ENCODE results near the gene SLC15A3.
"Not testable (repeated sequence)": the region's sequence is repeated elsewhere in the genome, so short reads cannot be mapped to it uniquely, and the experiment has no call there.

Gene SLC15A3

DNA sequence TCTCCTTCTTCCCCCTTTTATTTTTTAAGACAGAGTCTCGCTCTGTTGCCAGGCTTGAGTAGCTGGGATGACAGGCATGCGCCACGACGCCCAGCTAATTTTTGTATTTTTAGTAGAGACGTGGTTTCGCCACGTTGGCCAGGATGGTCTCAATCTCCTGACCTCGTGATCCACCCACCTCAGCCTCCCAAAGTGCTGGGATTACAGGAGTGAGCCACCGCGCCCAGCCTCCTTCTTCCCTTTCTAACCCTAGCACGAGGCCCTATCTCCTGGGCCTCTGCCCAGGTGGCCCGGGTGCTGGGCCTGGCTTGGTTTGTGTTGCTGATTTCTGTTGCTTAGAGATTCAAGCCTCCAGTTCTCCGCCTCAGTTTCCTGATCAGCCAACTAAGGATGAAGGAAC is 22.3 kb upstream of the SLC15A3 start:
- DNase-seq = not testable (repeated sequence)

DNA sequence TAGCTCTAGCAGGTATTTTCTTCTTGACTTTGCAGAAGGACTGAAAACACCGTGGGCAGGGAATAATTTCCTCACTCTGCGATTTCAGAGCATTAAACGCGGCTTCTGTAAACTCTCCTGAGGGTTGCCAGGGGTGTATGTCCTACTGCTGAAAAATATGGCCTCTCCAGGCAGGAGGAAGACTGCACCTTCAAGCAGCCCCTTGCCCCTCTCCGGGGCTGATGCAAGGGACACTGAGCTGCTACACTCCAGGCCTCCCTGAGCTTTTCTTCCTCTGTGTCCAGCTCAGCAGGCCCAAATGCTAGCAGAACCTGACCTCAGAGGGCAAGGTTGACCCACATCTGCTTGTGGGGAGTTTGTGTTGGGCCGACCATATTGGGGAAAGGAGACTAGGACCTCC is 21.7 kb upstream of the SLC15A3 start:
- DNase-seq = no peak

GRCh38 chr11:60972182-60973030 is 20.4 kb upstream of the SLC15A3 start:
- no peak for DNase-seq

DNA sequence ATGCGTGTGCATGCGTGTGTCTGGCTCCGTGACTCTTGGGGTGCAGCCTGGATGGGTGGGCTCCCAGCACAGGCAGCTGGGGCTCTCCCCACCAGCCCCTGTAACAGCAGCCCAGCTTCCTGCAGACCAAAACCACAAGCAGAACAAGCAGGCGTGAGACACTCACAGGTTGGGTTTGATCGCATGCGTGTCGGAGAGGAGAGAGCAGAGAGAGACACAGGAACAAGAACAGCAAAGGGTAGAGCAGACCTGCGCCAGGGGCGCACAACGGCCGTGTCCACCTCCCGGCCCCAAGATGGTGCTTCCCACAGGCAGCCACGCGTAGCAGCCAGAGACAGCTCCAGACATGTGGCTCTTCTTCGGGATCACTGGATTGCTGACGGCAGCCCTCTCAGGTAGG is 19.5 kb upstream of the SLC15A3 start, which contains the start of gene CD6:
Gene CD6, plus strand, starts transcription at position 161 of the 400 bp plus-strand sequence. Its CDS starts 186 bp downstream, at position 347.
- DNase-seq = no peak

- DNase-seq = no peak
Observed at GRCh38 chr11:60970890-60971289, 18.9 kb upstream of the SLC15A3 start.

- DNase-seq = peak; percentile 60
Observed at GRCh38 chr11:60970369-60970774, 18.4 kb upstream of the SLC15A3 start.

GRCh38 chr11:60968223-60968622 is 16.2 kb upstream of the SLC15A3 start:
- DNase-seq = no peak

GRCh38 chr11:60966890-60967289 is 14.9 kb upstream of the SLC15A3 start:
- no peak for DNase-seq

DNA sequence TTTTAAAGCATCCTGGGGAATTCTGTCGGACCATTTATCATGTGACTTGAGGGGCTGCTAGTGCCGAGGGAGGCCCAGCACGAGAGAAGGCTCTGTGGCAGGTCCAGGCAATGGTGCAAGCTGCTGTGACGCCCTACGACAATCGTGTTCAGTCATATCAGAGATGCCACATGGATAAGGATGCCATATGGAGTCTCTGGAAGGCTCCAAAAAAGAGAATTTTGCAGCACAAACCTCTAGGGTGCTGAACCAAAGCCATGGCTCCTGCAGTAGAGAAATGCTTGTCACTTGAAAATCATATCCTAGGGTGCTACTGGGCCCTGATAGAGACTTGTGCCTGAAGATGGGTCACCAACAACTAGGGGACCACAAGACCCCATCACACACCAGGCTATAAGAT is 12.8 kb upstream of the SLC15A3 start:
- DNase-seq = no peak

GRCh38 chr11:60960405-60960804 is 8.4 kb upstream of the SLC15A3 start:
- no peak for DNase-seq

GRCh38 chr11:60959431-60959830 is 7.5 kb upstream of the SLC15A3 start:
- DNase-seq = no peak

GRCh38 chr11:60957188-60957587 is 5.2 kb upstream of the SLC15A3 start:
- no peak for DNase-seq

DNA sequence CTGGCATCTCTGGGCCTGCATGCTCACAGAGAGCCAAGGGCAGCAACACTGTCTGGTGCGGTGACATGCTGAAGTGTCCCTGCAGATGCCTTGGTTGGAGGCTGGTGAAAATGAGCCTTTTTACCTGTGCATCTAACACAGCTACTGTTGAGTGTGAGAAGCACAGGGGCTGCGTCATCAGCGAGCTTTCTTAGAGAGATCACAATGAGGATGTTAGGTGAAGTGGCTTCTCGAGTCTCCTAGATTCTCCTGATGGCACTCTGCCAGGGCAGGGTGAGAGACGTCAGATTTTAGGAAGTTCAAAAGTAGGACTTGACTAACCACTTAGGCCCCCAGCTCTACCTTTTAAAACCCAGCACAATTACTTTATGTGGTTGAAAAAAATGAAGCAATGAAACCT is 3.6 kb upstream of the SLC15A3 start:
- DNase-seq = no peak

GRCh38 chr11:60954421-60954820 is 2.4 kb upstream of the SLC15A3 start:
- DNase-seq = no peak

GRCh38 chr11:60953781-60954180 is 1.8 kb upstream of the SLC15A3 start:
- DNase-seq = no peak

DNA sequence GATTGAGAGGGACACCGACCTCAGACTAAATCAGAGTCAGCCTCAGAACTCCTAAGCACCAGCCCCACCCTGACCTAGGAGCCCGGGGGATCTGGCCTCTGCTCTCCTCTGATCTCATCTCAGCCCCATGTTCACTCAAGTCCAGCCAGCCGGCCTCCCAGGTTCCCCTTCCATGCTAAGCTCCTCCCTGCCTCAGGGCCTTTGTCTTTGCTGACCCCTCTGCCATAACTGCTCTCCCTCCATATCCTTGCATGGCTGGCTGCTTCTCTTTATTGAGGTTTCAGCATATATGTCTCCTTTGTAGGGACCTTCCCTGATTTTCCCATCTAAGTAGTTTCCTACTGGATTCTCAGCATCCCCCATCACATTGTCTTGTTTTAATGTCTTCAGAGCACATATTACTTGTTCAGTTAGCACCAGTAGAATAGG is 780 bp upstream of the SLC15A3 start:
- DNase-seq = no peak

GRCh38 chr11:60951606-60951903 is 421 bp downstream of the SLC15A3 start:
- DNase-seq = no peak

- no peak for DNase-seq
Observed at GRCh38 chr11:60950933-60951605, 907 bp downstream of the SLC15A3 start.

DNA sequence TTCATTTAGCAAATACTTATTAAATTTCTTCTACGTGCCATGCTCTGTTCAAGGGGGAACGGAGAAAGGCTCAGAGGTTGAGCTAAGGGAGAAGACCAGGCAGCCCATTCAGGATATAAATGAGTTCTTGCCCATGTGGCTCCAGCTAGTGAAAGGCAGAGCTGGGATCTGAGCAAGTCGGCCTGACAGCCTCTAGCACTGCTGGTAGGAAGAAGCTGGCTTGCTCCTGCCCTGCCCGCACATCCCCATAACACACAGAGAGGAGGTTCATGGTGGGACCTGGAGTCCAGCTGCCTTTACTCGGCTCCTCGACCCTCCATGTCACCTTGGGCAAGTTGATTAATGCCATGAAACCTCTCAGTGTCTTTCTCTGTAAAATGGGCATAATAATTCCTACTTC is 2.0 kb downstream of the SLC15A3 start:
- DNase-seq = no peak

GRCh38 chr11:60948250-60948649 is 3.7 kb downstream of the SLC15A3 start:
- no peak for DNase-seq

DNA sequence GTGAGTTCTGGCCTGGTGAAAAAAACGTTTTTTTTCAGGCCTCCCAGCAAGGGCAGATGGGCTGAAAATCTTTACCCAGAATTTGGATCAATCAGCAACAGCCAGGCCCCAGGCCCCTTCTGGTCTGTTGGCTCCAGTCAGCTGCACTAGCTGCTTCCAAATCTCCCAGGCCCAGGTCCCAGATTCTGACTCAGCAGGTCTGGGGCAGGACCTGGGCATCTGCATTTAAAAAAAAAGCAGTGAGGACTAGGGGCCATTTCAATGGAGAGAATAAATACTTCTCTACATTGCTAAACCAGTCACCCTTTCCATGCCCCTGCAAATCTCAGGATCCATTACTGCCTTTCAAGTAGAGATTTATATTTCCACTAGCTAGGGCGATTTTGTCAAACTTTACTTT is 4.3 kb downstream of the SLC15A3 start:
- DNase-seq = no peak

DNA sequence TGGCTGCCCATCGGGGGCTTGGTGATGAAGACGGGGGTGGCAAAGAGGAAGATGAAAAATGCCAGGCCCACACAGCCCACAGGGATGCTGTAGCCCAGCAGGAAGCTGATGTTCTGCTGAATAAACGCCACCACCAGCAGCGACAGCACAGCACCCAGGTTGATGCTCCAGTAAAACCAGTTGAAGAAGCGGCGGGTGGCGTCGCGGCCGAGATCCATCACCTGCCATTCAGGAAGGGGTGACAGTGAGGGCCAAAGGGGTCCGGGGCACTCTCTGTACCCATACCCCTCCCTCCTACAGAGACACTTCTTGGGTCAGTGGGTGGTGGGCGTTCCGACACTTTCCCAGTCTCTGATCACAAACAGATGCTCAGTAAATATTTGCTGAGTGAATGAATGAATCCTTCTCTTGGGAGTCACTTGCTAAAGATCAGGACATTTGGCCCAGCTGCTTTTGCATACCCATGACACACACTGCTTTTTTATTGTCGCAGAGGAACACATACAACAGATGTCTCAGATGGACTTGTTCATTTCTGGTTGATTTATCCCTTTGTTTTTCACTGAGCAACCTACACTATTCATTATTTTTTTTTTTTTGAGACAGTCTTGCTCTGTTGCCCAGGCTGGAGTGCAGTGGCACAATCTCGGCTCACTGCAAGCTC is 5.2 kb downstream of the SLC15A3 start:
- no peak for DNase-seq

DNA sequence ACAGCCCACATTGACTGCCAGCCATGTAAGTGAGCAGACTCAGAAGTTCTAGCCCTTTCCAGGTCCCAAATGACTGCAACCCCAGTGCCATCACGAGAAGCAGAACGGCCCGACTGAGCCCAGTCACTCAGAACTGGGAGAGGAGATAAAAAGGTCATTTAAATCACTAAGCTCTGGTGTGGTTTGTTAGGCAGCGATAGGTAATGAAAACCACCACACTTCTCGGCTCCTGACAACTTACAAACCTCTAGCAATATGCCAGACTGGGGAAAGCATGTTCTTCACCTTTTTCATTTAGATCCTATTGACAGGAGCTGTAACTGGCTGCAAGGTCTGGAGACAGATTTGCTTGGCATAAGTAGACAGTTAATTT is 6.7 kb downstream of the SLC15A3 start:
- no peak for DNase-seq

Measured in 8988T (cell line).